Ammon's horn (tissue), 1 donor: ENCODE data around the gene DUSP3.

Source experiments
- DNase-seq: peaks from one replicate; pipeline ENCODE4 v3.0.0-alpha.2; 2016; ENCODE audit warnings: low spot score

DUSP3 gene

GRCh38 chr17:43768382-43768781, 10.4 kb downstream of the DUSP3 start:
- DNase-seq, result peak; percentile 79

GRCh38 chr17:43767713-43768059, 11.1 kb downstream of the DUSP3 start:
- no peak for DNase-seq

GRCh38 chr17:43767053-43767712, 11.6 kb downstream of the DUSP3 start:
- no peak for DNase-seq

GRCh38 chr17:43766413-43767052, 12.2 kb downstream of the DUSP3 start:
- peak; percentile 80 for DNase-seq

- DNase-seq, result peak; percentile 95
Measured at GRCh38 chr17:43760254-43760852, 18.4 kb downstream of the DUSP3 start.

- DNase-seq, result no peak
Measured at GRCh38 chr17:43759836-43760235, 18.9 kb downstream of the DUSP3 start.

- DNase-seq, result no peak
Measured at GRCh38 chr17:43758497-43759174, 20.1 kb downstream of the DUSP3 start, which contains the start of gene SOST. Gene SOST (minus strand): TSS chr17:43758791. CDS start chr17:43758741, 50 bp downstream.

GRCh38 chr17:43758086-43758485, 20.7 kb downstream of the DUSP3 start:
- DNase-seq, result no peak

- DNase-seq, result no peak
Measured at GRCh38 chr17:43757171-43757660, 21.6 kb downstream of the DUSP3 start.

- no peak for DNase-seq
Measured at GRCh38 chr17:43756201-43756600, 22.6 kb downstream of the DUSP3 start.

GRCh38 chr17:43755389-43755875, 23.3 kb downstream of the DUSP3 start:
- DNase-seq, result no peak

- DNase-seq, result no peak
Measured at GRCh38 chr17:43754947-43755346, 23.8 kb downstream of the DUSP3 start.

GRCh38 chr17:43753493-43754129, 25.2 kb downstream of the DUSP3 start:
- no peak for DNase-seq

- no peak for DNase-seq
Measured at GRCh38 chr17:43750153-43750552, 28.6 kb downstream of the DUSP3 start.

- DNase-seq, result no peak
Measured at GRCh38 chr17:43745541-43745940, 33.2 kb downstream of the DUSP3 start.

- DNase-seq, result no peak
Measured at GRCh38 chr17:43741636-43742035, 37.1 kb downstream of the DUSP3 start.

GRCh38 chr17:43740541-43740940, 38.2 kb downstream of the DUSP3 start:
- no peak for DNase-seq

GRCh38 chr17:43737722-43738121, 41.1 kb downstream of the DUSP3 start:
- no peak for DNase-seq

- DNase-seq, result no peak
Measured at GRCh38 chr17:43736389-43736788, 42.4 kb downstream of the DUSP3 start.

GRCh38 chr17:43734376-43734775, 44.4 kb downstream of the DUSP3 start:
- peak; percentile 33 for DNase-seq

- no peak for DNase-seq
Measured at GRCh38 chr17:43733956-43734355, 44.8 kb downstream of the DUSP3 start.

GRCh38 chr17:43732958-43733357, 45.8 kb downstream of the DUSP3 start:
- DNase-seq, result no peak
